Measurements from ENCODE around the gene ADAMTSL4.
A peak's percentile ranks its signal among the peaks of the same experiment; 100 is the strongest.
"Not testable (repeated sequence)": the region's sequence is repeated elsewhere in the genome, so short reads cannot be mapped to it uniquely, and the experiment has no call there.

The ADAMTSL4 gene

DNA sequence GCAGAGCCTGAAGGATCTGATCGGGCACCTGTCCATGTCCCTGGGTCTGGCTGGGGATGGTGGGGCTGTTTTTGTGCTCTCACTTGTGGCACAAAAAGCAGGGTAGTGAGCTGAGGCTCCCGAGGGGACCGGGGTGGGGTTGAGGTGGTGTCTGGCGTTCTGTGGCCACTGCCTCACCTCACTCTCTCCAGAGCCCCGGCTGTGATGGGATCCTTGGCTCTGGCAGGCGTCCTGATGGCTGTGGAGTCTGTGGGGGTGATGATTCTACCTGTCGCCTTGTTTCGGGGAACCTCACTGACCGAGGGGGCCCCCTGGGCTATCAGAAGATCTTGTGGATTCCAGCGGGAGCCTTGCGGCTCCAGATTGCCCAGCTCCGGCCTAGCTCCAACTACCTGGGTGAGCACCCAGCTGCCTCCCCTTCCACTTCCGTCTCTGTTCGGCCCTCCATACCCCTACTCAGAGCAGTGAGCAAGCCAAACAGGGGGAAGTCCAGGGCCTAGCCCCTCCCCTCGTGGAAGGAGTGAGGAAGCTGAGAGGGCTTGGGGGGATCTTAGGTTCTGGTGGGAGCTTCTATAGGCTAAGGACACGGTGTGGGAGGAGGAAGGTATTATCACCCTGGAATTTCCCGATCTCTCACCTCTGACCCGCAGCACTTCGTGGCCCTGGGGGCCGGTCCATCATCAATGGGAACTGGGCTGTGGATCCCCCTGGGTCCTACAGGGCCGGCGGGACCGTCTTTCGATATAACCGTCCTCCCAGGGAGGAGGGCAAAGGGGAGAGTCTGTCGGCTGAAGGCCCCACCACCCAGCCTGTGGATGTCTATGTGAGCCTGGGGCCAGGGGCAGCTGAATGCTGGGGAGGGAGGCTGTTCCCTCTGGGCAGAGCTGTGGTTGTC lies 7.0 kb downstream of the ADAMTSL4 start:
- DNase-seq (ENCODE audit: low read depth): no peak

- no peak for DNase-seq (ENCODE audit: low read depth)
Measured at GRCh38 chr1:150557065-150557600, 7.9 kb downstream of the ADAMTSL4 start.

DNA sequence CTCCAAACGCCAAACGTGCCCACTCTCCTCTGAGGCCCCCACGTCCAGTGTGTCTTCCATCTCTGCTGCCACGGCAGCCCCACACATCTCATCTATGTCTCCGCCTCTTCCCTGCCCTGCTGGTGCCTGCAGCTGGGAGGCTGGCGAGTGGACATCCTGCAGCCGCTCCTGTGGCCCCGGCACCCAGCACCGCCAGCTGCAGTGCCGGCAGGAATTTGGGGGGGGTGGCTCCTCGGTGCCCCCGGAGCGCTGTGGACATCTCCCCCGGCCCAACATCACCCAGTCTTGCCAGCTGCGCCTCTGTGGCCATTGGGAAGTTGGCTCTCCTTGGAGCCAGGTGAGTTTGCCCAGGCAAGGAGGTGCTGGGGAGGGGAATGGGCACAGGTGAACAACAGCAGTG lies 8.6 kb downstream of the ADAMTSL4 start:
- no peak for DNase-seq (ENCODE audit: low read depth)

DNA sequence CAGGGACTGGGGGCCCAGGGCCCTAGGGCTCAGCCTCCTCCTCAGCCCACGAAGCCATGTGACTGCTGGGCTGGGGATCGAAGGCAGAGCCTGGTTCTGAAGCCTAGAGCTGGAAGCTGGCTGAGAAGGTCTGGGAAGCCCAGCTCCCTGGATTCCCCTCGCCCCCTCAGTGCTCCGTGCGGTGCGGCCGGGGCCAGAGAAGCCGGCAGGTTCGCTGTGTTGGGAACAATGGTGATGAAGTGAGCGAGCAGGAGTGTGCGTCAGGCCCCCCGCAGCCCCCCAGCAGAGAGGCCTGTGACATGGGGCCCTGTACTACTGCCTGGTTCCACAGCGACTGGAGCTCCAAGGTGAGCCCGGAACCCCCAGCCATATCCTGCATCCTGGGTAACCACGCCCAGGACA lies 9.1 kb downstream of the ADAMTSL4 start:
- DNase-seq (ENCODE audit: low read depth): no peak

DNA sequence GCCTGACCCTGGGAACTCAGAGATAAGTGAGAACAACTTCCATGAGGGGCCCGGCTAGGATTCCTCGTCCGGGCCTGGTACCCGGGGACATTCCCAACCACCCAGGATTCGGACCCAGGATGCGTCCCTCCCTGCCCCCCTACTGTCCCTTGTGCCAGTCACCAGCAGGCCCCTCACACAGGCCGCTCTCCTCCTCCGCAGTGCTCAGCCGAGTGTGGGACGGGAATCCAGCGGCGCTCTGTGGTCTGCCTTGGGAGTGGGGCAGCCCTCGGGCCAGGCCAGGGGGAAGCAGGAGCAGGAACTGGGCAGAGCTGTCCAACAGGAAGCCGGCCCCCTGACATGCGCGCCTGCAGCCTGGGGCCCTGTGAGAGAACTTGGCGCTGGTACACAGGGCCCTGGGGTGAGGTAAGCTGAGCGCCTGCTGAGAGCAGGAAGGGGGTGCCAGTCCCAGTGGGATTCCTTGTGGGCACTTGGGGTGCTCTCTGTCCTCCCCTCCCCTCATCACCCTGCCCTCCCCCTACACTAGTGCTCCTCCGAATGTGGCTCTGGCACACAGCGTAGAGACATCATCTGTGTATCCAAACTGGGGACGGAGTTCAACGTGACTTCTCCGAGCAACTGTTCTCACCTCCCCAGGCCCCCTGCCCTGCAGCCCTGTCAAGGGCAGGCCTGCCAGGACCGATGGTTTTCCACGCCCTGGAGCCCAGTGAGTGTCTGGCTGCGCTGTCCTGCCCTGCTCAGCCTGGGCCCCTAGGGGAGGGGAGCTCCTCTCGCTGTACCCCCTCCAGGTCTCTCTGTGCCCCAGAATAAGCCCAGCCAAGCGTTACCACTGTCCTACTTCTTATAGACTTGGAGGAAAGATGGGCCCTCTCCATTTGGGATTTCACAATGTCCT lies 9.8 kb downstream of the ADAMTSL4 start:
- no peak for DNase-seq (ENCODE audit: low read depth)

DNA sequence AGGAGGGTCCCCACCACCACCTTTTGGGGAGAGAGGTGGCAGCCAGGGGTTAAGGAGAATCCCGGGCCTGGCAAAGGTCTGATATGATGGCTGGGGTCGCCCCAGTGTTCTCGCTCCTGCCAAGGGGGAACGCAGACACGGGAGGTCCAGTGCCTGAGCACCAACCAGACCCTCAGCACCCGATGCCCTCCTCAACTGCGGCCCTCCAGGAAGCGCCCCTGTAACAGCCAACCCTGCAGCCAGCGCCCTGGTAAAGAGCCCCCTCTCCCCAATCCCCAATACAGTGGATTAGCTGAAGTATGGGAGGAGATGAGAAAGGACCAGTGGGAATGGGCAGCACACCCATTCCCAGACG lies 10.4 kb downstream of the ADAMTSL4 start:
- no peak for DNase-seq (ENCODE audit: low read depth)

- DNase-seq (ENCODE audit: low read depth): peak; percentile 67
Measured at GRCh38 chr1:150560011-150560438, 10.8 kb downstream of the ADAMTSL4 start.

GRCh38 chr1:150560576-150561253 lies 11.5 kb downstream of the ADAMTSL4 start:
- peak; percentile 84 for DNase-seq (ENCODE audit: low read depth)

GRCh38 chr1:150561254-150561973 lies 12.2 kb downstream of the ADAMTSL4 start:
- DNase-seq (ENCODE audit: low read depth): peak; percentile 71

- DNase-seq (ENCODE audit: low read depth): peak; percentile 88
Measured at GRCh38 chr1:150561974-150562445, 12.8 kb downstream of the ADAMTSL4 start.

DNA sequence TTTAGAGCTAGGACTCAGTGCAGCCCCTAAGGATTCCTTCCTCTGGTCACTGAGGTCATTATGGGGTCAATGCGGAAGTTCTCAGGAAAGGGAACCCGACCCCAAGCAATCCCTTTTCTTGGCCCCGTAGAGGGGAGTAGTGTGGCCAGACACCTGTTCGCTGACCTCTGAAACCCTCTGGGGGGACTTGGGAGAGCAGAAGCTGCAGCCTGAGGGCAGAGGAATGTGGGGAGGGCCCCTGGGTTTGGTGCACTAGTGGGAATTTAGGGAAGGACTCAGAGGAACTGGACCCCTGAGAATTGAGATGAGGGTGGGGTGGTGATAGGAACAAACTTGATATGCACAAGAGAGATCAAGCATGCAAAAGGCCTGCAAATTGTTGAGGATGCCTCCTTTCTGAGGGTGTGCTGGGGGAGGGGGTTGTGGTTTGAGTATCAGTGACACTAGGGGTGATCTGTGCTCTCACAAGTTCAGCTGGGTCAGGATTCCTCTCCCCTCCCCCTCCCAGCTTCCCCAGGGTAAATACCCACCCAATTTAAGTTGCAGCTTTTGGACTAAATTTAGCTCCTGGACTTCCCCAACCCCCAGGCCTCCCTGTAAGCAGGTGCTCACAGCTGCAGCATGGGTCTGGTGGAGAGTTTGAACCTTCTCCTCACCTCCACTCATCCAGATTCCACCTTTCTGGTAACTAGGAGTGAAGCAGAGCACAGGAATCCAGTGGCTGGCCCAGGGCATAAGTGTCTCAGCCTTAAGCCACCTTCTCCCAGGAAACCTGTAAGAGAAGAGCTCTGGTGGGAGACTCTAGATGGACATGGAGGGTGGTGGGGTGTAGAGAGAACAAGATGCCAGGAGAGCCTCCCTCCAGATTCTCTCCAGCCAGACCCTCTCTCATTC lies 13.5 kb downstream of the ADAMTSL4 start:
- peak; percentile 59 for DNase-seq (ENCODE audit: low read depth)

GRCh38 chr1:150563340-150564038 lies 14.3 kb downstream of the ADAMTSL4 start:
- DNase-seq (ENCODE audit: low read depth): no peak

GRCh38 chr1:150564051-150564991 lies 15.1 kb downstream of the ADAMTSL4 start:
- DNase-seq (ENCODE audit: low read depth): no peak

DNA sequence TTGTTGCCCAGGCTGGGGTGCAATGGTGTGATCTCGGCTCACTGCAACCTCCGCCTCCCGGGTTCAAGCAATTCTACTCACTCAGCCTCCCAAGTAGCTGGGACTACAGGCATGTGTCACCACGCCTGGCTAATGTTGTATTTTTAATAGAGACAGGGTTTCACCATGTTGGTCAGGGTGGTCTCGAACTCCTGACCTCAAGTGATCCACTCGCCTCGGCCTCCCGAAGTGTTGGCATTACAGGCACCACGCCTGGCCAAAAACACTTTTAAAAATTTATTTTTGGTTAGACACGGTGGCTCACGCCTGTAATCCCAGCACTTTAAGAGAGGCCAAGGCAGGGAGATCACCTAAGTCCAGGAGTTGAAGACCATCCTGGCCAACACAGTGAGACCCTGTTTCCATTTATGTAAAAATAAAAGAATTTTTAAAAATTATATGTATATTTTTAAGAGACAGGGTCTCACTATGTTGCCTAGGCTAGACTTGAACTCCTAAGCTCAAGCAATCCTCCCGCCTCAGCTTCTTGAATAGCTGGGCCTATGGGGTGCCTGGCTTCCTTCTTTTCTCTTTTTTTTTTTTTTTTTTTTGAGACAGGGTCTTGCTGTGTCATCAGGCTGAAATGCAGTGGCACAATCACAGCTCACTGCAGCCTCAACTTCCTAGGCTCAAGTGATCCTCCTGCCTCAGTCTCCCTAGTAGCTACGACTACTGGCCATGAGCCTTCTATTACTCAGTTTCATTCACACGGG lies 16.2 kb downstream of the ADAMTSL4 start:
- not testable (repeated sequence) for DNase-seq (ENCODE audit: low read depth)

GRCh38 chr1:150566589-150567340 lies 17.6 kb downstream of the ADAMTSL4 start:
- no peak for DNase-seq (ENCODE audit: low read depth)

DNA sequence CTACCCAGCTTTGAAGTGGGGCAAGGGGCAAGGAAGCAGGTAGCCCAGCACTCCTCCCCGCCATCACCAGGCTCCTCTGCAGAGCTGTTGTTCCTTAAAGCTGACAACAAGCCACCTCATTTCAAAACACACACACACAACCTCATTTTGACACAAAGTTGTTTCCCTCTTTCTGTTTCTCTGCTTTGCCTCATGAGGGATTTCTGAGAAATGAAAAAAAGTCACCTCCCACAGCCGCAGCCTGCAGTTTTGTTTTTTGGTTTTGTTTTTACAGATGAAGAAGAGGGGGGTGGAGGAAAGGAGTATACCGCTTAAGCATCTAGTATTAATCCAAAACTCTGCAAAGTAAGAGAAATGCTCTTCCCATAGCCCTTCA lies 18.1 kb downstream of the ADAMTSL4 start:
- DNase-seq (ENCODE audit: low read depth): peak; percentile 41

All from activated T-cell treated with anti-CD3 and anti-CD28 coated beads for 48 hours (primary cell).